Stomach (tissue), 4 donors: ENCODE measurements around the gene RBM38.

Source experiments
- EP300 ChIP-seq: sonication (generic); formaldehyde crosslinking; IDR thresholded peaks from one replicate; pipeline ENCODE4 v1.6.1; 2017; ENCODE audit warnings: antibody characterized with exemption
- POLR2A ChIP-seq, 4 donors: fragments of 450-650 bp; IDR thresholded peaks; one replicate each; pipeline ENCODE4 v1.6.1; 2016; ENCODE audit warnings: antibody characterized with exemption in 4 of 4, control low read depth in 2 of 4, mild to moderate bottlenecking in 1 of 4, moderate library complexity in 1 of 4
- POLR2AphosphoS5 ChIP-seq, 3 donors: sonication (generic); formaldehyde crosslinking; IDR thresholded peaks; one replicate each; pipeline ENCODE4 v1.6.1; 2016; ENCODE audit warnings: antibody characterized with exemption in 3 of 3
- TF ChIP-seq, protein P1 (sequence below), 7 experiments: fragments of 450-650 bp in 4 of 7; fragments of 200-600 bp in 3 of 7; sonication (generic) in 3 of 7; IDR thresholded peaks; one replicate each; pipeline ENCODE4 v1.5.1; 2016 to 2019; ENCODE audit warnings: antibody characterized with exemption in 7 of 7, control low read depth in 2 of 7, mild to moderate bottlenecking in 1 of 7

- TF ChIP-seq, protein P1, sequence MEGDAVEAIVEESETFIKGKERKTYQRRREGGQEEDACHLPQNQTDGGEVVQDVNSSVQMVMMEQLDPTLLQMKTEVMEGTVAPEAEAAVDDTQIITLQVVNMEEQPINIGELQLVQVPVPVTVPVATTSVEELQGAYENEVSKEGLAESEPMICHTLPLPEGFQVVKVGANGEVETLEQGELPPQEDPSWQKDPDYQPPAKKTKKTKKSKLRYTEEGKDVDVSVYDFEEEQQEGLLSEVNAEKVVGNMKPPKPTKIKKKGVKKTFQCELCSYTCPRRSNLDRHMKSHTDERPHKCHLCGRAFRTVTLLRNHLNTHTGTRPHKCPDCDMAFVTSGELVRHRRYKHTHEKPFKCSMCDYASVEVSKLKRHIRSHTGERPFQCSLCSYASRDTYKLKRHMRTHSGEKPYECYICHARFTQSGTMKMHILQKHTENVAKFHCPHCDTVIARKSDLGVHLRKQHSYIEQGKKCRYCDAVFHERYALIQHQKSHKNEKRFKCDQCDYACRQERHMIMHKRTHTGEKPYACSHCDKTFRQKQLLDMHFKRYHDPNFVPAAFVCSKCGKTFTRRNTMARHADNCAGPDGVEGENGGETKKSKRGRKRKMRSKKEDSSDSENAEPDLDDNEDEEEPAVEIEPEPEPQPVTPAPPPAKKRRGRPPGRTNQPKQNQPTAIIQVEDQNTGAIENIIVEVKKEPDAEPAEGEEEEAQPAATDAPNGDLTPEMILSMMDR (IDR thresholded peaks at IDR 0.05), result no peak
- no peak for TF ChIP-seq POLR2A (IDR thresholded peaks at IDR 0.05)
- TF ChIP-seq POLR2AphosphoS5 (IDR thresholded peaks at IDR 0.05), result no peak
- no peak for TF ChIP-seq EP300
These were observed 41.0 kb upstream of the RBM38 start for GRCh38 chr20:57350081-57350710.
